Measurements from ENCODE around the gene TIMM17B.

Gene TIMM17B

DNA sequence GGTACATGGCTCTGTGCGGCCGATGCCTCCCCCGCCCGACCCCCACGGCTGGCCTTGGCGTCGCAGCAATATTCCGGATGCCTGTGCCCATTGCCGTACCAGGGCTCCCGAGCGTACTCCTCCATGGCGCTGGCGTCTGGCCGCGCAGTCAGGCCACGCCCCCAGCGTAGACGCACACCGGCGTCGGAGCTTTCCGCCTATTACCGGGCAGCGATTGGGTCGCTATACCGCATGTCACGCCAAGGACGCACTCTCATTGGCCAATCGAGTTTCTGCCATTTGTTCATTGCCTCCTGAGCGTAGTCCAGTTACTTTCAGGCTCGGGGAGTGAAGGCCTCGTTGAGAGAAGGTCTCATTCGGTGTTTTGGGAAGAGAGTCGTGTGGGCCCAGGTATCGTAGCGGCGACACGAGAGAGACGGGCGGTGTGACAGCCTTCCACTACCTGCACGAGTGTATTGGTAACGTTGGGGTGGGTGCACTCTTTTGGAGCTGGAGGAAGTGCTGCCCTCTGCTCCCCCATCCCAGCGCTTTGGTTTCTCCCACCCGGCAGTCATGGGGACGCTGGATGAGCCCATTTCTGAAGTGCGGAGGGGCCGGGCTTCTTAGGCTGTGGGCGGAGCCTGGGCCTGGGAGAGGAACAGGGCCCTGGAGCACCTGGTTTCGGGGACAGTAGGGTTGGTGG is at the start of gene TIMM17B, which contains the start of gene PQBP1:
TIMM17B (minus strand) TSS at position 144 of the 682 bp plus-strand sequence; CDS start at position 125, 19 bp downstream.
PQBP1 (plus strand) TSS at position 306 of the 682 bp plus-strand sequence. CDS start 580 bp downstream, outside the sequence.
- intact Hi-C loops (cut with DNase I) = loop anchor here (10.0 kb wide), 2 partner anchors 93 to 223 kb away; partner anchors contain the start of gene HDAC6
- peak; percentile 84 to 96 (median 92) for DNase-seq

DNA sequence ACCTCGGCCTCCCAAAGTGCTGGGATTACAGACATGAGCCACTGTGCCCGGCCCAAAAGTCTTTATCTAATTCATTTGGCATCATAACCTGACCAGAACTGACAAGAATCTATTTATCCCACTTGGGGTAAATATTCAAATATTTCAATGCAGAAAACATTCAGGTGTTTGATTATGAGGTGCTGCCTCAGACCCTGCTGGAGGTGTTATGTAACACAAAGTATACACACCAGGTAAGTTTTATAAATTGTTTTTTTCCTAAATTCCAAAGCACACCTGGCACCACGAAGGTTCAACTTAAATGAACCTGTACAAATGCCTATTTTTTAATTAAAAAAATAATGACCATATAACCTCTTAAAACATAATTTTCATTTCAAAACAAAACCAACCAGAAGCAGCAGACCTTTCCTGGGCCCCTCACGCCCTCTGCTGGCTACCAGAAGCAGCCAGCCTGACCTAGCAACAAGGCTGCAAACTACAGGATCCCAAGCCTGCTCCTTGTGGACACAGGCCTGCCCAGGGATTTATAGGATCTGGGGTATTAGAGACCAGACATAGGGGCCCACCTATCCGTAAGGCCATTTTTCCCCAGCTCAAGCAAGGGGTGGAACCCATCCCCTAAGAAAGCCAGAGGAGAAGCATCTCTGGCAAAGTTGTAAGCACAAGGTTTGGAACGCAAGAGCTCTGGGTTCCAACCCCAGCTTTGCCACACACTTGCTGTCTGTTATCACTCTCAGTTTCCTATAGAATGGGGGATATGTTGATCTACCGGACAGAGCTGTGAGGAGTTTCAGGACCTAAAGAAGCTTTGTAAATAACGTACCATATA is 48.2 kb upstream of the TIMM17B start:
- peak; percentile 4 to 70 (median 48) for DNase-seq
- intact Hi-C loops (cut with DNase I) = no loop called here

DNA sequence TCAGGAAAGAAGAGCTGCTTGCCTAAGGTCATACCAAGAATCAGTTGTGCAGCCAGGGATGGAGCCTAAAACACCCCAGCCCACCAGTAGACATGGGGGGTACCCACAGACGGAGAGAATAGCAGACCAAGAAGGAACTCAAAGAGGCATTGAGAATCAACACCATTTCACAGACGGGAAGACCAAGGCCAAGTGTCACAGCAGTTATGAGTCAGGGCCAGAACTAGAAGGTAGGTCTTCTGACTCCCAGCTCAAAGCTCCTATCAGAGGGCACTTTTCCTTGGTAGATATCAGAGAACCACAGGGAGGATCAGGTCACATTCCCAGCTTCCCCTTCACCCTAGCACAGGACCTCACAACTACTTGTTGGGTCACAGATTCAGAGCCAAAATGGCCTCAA is 45.3 kb upstream of the TIMM17B start:
- no peak for DNase-seq
- intact Hi-C loops (cut with DNase I) = no loop called here

DNA sequence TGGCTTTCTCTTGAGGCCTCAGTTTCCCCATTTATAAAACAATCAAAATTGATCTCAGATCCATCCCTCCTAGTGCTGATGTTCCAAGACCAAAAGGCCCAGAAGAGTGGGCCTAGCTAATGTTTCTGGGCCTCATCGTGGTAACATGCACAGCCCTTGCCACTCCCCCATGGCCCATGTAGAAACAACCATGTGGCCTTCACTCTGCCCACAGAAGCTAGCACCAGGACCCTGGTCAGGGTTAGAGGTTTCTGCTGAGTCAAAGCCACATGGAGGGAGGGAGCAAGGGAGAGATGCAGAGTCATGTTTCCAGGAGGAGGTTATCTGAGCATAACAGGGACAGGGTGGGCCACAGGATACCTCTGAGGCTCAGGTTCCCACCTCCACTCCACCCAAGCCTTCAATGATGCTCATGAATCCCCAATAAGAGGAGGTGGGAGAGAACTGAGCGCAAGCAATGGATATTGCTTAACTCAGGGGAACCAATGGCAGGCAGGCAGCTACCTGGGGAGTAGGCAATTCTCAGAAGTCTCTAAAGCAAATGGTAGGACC is 42.9 kb upstream of the TIMM17B start:
- intact Hi-C loops (cut with DNase I) = no loop called here
- no peak for DNase-seq

DNA sequence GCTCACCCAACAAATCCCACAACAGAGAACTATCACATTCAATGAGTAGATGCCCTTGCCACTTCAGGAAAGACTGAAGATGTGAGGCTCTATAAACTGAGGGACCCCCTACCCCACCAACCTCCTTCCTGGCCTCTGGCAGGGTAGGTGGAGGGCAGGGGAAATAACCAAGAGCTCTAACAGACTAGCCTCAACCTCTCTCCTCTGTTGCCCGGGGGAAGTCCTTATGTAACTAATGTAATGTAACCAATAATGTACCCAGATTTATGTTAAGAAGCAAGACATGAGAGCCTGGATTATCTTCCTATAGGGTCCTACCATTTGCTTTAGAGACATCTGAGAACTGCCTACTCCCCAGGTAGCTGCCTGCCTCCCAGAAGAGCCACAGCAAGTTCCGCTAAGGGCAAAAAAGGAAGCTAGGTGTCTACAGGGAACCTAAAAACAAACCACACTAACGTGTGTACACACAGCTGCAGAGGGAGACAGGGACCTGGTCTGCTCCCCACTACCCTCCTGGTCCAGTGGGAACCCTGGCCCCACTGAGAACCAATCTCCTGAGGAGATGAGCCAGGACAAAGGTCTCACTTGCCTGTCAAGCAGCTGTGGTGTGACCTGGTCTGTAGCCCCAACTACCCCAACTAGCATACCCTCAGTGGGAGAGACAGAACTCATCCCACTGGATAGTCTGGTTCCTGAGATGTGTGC is 42.1 kb upstream of the TIMM17B start:
- intact Hi-C loops (cut with DNase I) = no loop called here
- no peak for DNase-seq

DNA sequence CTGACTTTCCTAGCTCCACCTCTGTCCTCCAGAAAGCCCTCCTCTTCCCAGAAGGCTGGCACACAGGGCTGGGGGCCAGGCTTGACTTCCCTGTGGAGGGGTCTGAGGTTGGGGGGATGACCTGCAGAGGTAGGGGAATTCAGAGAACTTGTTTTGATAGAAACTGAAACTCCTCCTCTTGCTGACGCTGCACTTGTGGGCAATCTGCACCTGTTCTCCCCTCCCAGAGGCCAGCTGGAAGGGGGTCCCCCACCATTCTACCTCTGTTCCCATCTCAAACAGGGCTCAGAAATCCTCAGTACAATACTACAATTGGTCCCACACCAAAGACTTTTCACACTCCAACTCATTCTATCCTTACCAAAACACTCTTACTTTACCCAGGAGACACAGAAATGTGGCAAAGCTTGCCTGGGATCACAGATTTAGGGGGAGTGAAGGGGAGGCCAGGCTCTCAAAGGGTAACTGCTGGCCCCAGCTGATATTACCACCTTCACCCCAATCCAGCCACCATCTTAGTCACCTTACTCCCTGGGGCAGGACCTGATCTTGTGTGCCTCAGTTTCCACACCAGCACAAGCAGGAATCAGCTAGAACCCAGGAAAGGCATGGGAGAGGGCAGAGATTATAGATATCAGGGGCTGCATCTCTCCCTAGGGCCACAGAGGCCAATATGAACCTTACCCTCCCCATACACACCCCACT is 41.3 kb upstream of the TIMM17B start:
- no peak for DNase-seq

DNA sequence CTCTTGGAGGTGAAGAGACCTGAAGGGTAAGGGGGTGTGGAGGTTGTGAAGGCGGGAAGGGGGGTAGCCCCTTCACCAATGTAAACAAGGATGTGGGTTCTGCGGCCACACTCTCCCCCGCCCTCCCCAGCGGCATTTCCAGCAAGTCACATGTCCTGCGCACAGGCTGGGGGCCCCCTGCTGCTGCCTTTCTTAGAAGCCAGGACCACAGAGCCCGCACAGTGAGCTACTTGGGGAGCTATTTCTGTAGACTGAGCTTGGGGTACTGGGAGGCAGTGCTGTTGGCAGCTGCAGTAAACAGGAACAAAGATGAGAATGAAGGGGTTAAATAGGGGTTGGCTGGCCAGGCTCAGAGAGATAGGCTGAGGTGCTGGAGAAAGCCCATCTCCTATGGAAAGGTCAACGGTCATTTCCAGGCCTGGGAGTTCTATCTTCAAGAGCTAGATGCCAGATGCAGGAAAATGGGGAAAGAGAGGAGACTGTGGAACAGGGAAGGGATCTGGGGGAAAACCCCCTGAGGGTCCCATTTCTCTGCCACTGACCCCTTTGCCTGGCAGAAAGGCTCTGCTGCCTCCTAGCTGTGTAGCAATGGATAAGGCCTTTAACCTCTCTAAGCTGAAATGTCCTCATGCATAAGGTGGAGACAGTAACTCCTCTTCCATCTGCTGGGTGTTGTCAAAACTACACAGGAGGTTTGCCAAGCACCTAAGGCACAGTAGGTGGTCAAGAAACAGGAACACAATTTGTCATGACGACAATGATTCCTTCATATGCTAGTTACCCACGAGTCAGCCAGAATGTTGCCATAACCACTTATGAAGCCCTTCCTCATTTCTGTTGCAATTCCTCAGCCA is 39.7 kb upstream of the TIMM17B start:
- DNase-seq = peak in 9 of 42 donors; percentile 17 to 44 (median 30)
- intact Hi-C loops (cut with DNase I) = no loop called here

More for the DNA sequence above, 41.3 kb upstream of the TIMM17B start:
- intact Hi-C loops (cut with DNase I) = no loop called here

DNA sequence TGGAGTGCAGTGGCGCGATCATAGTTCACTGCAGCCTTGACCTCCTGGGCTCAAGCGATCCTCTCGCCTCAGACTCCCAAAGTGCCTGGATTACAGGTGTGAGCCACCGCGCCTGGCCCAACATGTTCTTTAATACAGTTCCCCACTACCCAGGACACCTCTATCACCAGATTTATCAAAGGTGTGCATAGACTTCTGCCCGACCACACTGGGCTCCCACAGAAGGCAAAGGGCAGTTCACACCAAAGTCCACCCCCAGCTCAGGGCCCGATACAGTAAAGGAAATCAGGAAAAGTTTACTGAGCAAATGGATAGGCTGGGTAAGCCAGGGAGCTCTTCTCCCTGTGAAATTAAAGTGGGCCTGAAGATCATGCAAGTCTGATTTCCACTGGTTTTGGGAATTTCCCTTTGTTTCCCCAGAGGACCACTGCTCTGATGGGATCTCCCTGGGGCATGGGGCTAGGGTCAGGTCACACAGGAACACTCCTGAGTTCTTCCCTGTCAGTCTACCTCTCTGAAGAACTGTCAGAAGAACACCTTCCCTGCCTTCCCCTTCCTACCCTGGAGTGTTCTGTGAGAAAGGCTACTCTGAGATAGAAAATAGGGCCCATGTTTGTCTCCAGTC is 39.0 kb upstream of the TIMM17B start:
- intact Hi-C loops (cut with DNase I) = no loop called here

DNA sequence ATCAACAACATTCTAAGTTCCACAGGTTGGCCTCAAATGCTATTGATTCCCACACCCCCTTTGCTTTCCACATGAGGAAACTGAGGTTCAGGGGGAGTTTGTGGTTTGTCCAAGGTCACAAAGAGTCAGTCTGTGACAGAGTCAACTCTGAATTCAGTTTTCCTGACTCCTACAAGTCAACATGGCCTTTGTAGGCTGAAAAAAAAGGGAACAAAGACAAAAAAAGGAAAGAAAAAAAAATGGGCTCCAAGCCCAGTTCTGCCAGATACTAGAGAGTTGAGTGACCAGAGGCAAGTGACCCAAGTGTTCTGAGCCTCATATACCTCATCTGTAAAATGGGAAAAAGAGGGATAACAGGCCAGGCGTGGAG is 37.7 kb upstream of the TIMM17B start:
- intact Hi-C loops (cut with DNase I) = no loop called here

More for the DNA sequence above, 39.0 kb upstream of the TIMM17B start:
- no peak for DNase-seq

DNA sequence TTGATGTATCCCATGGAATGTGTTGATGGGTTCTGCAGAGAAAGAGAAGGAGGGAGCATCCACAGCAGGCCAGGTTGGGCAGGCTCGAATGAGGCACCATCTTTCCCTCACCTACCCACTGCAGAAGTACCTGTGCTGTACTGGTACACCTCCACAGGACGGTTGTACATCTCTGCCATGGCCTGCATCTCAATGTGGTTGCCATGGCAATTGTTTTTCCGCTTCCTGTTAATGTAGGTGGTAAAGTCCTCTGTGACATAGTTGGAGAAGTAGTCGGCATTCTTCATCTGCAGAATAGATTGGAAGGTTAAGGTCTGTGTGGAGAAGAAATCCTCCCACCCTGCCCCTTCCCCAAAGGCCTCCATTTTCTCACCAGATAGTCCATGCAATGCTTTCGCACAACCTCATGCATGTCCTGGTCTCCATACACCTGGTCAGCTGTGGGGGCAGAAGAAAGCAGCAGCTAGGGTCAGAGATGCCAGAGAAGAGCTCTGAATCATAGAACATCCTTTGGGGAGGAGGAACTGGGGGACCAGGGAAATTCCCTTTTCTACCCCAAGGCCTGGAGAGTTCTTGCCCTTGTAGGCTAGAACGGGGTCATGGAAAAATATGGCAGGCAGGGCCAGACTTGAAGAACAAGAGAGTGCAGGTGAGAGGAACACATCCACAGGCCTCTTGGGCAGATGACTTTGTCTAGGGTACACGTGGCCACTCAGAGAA is 37.2 kb upstream of the TIMM17B start:
- intact Hi-C loops (cut with DNase I) = no loop called here
- DNase-seq = no peak

More for the DNA sequence above, 37.7 kb upstream of the TIMM17B start:
- no peak for DNase-seq

DNA sequence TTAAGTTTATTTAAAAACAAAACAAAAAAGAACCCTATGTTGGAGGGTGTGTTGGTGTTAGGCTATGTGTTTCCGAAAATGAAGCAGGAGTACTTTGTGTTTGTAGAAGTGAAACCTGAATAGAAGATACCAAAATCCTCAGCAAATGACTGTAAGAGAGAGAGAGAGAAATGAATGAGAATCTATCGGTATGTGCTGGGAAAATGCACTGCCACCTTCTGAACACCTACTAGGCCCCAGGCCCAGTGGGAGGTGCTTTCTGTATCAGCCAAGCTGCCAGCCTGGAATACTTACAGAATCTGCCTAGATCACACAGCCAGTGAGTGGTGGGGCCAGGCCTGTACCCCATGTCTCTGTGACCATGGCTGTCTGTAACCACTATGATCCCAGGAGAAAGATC is 36.2 kb upstream of the TIMM17B start:
- peak in 1 of 42 donors; percentile 22 for DNase-seq
- intact Hi-C loops (cut with DNase I) = no loop called here

DNA sequence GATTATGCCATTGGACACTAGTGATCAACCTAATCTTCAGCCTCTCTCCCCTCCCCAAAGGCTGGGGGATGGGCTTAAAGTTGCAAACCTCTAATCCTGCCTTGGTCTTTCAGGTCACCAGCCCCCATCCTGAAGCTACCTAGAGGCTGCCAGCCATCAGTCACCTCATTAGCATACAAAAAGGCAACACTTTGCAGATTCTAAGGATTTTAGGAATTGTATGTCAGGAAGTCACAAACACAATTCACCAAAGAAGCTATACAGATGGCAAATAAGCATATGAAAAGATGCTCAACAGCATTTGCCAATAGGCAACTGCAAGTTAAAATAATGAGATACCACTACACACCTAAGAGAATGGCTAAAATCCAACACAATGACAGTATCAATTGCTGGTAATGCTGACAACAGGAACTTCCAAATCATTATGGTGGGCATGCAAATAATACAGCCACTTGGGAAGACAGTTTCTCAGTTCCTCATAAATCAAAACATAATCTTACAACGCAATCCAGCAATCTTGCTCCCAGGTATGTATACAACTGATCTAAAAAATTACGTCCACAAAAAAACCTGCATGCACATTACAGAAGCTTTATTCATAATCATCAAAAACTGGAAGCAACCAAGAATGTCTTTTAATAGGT is 30.3 kb upstream of the TIMM17B start:
- DNase-seq = no peak
- intact Hi-C loops (cut with DNase I) = no loop called here

DNA sequence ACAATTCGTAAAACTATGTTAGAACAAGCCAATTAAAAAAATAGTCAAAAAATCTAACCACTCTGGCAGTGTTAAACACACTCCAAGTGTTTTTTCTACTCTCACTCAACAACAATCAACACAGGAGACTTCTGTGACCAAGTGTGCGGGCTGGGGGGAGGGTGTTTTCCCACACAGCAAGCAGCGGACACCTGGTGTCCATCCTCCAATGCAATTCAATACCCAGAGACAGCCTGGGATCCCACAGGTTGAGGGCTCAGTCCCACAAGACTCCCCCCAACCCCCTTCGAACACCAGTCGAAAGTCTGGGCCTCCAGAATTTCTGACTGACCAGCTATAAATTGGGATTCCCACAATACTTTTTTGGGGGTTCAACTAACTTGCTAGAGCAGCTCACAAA is 29.6 kb upstream of the TIMM17B start:
- no peak for DNase-seq
- intact Hi-C loops (cut with DNase I) = no loop called here

DNA sequence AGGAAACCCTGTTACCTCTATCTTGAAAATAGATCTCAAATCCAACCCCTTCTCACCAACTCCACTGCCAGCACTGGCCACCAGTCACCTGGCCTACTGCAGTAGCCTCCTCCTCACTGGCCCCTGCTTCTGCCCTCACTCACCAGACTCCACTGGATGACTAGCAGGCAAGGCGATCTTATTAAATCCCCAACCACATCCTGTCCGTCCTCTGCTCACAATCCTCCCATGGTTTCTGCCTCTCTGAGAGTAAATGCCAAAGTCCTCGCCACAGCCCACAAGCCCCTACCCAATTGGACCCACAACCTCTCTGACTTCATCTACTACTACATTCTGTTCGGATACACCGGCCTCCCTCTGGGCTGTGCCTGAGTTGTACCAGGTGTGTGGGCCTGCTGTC is 26.7 kb upstream of the TIMM17B start:
- DNase-seq = no peak
- intact Hi-C loops (cut with DNase I) = no loop called here

DNA sequence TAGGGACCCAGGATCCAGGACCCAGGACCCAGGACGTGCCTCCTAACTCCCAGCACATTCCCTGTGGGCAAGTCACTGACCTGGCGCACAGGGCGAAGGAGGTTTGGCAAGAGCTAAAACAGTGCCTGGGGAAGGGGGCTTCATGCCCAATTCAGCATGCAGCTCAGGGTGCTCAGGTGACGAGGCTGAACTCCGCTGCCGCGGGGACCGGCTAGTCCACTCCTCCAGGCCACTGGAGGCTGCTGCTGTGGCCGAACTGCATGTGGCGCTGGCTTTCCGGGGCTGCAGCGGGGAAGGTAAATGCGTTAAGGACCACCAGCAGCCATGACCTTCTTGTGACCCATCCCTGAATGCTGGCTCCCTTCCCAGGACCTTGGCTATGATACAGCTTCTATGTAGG is 26.2 kb upstream of the TIMM17B start:
- no peak for DNase-seq
- intact Hi-C loops (cut with DNase I) = no loop called here

DNA sequence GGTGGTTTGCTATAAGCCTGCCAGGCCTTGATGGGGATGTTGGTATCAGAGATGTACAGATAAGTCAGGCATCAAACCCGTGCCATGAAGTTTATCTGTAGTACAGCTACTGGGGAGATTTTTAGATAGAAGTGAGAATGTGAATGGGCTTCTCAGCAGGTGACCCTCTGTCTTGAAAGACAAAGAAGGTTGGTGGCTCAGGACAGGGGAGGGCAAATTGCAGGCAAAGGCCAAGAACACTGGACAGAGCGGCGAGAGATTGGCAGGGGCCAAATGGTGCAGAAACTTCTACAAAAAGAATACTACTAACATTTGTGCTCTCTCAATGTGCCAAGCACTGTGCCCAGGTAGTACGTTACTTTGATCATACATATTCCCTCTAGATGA is 23.1 kb upstream of the TIMM17B start:
- DNase-seq = no peak
- intact Hi-C loops (cut with DNase I) = no loop called here
